Measurements from ENCODE around the gene DNAJA1.
A peak's percentile ranks its signal among the peaks of the same experiment; 100 is the strongest.

The DNAJA1 gene

GRCh38 chr9:33029231-33029786 lies 4.2 kb downstream of the DNAJA1 start:
- no peak for DNase-seq

GRCh38 chr9:33030285-33030684 lies 5.2 kb downstream of the DNAJA1 start:
- DNase-seq = no peak

- DNase-seq = no peak
Measured at GRCh38 chr9:33032292-33032691, 7.2 kb downstream of the DNAJA1 start.

GRCh38 chr9:33032865-33033264 lies 7.8 kb downstream of the DNAJA1 start:
- no peak for DNase-seq

GRCh38 chr9:33040792-33041431 lies 15.8 kb downstream of the DNAJA1 start:
- no peak for DNase-seq

GRCh38 chr9:33041432-33042188 lies 16.5 kb downstream of the DNAJA1 start:
- no peak for DNase-seq

- no peak for DNase-seq
Measured at GRCh38 chr9:33042473-33042872, 17.4 kb downstream of the DNAJA1 start.

- no peak for DNase-seq
Measured at GRCh38 chr9:33043671-33044070, 18.6 kb downstream of the DNAJA1 start.

GRCh38 chr9:33044162-33044673 lies 19.1 kb downstream of the DNAJA1 start:
- peak; percentile 64 for DNase-seq

- no peak for DNase-seq
Measured at GRCh38 chr9:33044677-33045282, 19.7 kb downstream of the DNAJA1 start.

GRCh38 chr9:33046061-33046460 lies 21.0 kb downstream of the DNAJA1 start:
- no peak for DNase-seq

- DNase-seq = peak; percentile 20
Measured at GRCh38 chr9:33048054-33048465, 23.0 kb downstream of the DNAJA1 start.

GRCh38 chr9:33049680-33050361 lies 24.7 kb downstream of the DNAJA1 start:
- DNase-seq = no peak

GRCh38 chr9:33051144-33051543 lies 26.1 kb downstream of the DNAJA1 start:
- DNase-seq = no peak

- peak; percentile 15 for DNase-seq
Measured at GRCh38 chr9:33065157-33066076, 40.3 kb downstream of the DNAJA1 start.

- no peak for DNase-seq
Measured at GRCh38 chr9:33068991-33069390, 43.9 kb downstream of the DNAJA1 start.

GRCh38 chr9:33076046-33077004 lies 51.3 kb downstream of the DNAJA1 start, which contains the start of gene SMU1:
Gene SMU1, minus strand, starts transcription at chr9:33076674. Its CDS starts 66 bp downstream, at chr9:33076608.
- DNase-seq = peak; percentile 96

- DNase-seq = no peak
Measured at GRCh38 chr9:33080534-33080933, 55.5 kb downstream of the DNAJA1 start.

- DNase-seq = peak; percentile 68
Measured at GRCh38 chr9:33081128-33081851, 56.2 kb downstream of the DNAJA1 start.

GRCh38 chr9:33082128-33082527 lies 57.1 kb downstream of the DNAJA1 start:
- no peak for DNase-seq
